PFSK-1 (cell line): ENCODE results near the gene ARL14EPL.

Experiments
- FOXP2 ChIP-seq: optimal IDR thresholded peaks from 2 replicates; pipeline ENCODE3; 2011; ENCODE audit warnings: borderline replicate concordance, control low read depth, inconsistent platforms; ENCODE audit not compliant: insufficient read depth; ENCODE audit errors: extremely low read length, extremely low read depth
- POLR2AphosphoS5 ChIP-seq: IDR thresholded peaks from 2 replicates; pipeline ENCODE4 v1.6.1; 2012; ENCODE audit warnings: low read depth, mild to moderate bottlenecking, control low read depth, low read length, moderate library complexity
- SIN3A ChIP-seq: IDR thresholded peaks from 2 replicates; pipeline ENCODE4 v1.6.1; 2012; ENCODE audit warnings: mild to moderate bottlenecking, low read length, moderate library complexity, borderline replicate concordance; ENCODE audit not compliant: insufficient read depth
- TAF1 ChIP-seq: IDR thresholded peaks from 2 replicates; pipeline ENCODE4 v1.6.1; 2012; ENCODE audit warnings: low read length, control low read depth, borderline replicate concordance; ENCODE audit not compliant: insufficient read depth
- TF ChIP-seq, protein P1 (sequence below), 2 experiments: IDR thresholded peaks; 2 replicates each; pipeline versions ENCODE4 v1.6.1 to v1.8.0; 2011 to 2012; ENCODE audit warnings: low read depth in 2 of 2, low read length in 2 of 2, control low read depth in 1 of 2, inconsistent platforms in 1 of 2, mild to moderate bottlenecking in 1 of 2, moderate library complexity in 1 of 2; ENCODE audit not compliant: insufficient read depth in 1 of 2

ARL14EPL gene

DNA sequence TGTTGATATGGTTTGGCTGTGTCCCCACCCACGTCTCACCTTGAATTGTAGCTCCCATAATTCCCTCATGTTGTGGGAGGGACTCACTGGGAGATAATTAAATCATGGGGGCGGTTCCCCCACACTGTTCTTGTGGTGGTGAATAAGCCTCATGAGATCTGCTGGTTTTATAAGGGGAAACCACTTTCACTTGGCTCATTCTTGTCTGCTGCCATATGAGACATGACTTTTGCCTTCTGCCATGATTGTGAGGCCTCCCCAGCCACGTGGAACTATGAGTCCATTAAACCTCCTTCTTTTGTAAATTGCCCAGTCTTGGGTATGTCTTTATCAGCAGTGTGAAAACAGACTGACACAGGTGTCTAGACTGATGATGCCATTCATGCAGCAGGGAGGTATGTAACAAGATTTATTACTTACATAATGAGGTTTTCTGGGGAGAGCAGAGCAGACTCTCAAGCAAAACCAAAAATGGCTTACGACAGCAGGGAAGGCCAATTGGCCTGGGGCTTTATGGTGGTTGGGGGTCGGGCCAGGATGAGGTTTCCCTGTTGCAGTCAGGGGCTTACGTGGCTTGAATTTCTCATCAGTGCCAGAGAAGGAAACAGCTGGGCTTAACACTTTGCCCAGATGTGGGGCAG is 43.0 kb downstream of the ARL14EPL start:
- TF ChIP-seq TAF1 (no peak), SIN3A (no peak), FOXP2 (no peak), POLR2AphosphoS5 (no peak)
- TF ChIP-seq, protein P1, sequence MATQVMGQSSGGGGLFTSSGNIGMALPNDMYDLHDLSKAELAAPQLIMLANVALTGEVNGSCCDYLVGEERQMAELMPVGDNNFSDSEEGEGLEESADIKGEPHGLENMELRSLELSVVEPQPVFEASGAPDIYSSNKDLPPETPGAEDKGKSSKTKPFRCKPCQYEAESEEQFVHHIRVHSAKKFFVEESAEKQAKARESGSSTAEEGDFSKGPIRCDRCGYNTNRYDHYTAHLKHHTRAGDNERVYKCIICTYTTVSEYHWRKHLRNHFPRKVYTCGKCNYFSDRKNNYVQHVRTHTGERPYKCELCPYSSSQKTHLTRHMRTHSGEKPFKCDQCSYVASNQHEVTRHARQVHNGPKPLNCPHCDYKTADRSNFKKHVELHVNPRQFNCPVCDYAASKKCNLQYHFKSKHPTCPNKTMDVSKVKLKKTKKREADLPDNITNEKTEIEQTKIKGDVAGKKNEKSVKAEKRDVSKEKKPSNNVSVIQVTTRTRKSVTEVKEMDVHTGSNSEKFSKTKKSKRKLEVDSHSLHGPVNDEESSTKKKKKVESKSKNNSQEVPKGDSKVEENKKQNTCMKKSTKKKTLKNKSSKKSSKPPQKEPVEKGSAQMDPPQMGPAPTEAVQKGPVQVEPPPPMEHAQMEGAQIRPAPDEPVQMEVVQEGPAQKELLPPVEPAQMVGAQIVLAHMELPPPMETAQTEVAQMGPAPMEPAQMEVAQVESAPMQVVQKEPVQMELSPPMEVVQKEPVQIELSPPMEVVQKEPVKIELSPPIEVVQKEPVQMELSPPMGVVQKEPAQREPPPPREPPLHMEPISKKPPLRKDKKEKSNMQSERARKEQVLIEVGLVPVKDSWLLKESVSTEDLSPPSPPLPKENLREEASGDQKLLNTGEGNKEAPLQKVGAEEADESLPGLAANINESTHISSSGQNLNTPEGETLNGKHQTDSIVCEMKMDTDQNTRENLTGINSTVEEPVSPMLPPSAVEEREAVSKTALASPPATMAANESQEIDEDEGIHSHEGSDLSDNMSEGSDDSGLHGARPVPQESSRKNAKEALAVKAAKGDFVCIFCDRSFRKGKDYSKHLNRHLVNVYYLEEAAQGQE (IDR thresholded peaks at IDR 0.05; ENCODE audit: insufficient read depth in 1 of 2, low read depth in 2 of 2, low read length in 2 of 2), result no peak

DNA sequence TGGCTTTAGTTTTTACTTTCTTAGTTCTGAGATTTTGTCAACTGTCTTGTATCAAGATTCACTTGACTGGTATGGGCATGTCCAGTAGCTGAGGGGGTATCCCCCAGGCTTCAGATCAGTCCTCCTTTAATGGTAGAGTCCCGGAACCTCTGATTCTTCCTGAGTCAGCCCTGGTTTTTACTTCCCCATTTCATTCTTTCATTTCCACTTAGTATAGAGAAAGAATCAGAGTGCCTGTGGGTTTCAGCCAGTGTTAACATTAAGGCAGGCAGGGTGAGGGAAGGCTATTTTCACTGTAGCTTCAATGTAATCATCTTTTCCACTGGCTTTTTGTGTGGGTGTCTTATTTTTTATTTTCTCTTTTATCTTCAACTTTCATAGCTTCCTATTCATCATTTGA is 44.2 kb downstream of the ARL14EPL start:
- TF ChIP-seq TAF1 (no peak), SIN3A (no peak), POLR2AphosphoS5 (no peak), FOXP2 (no peak)
- TF ChIP-seq, protein P1 (IDR thresholded peaks at IDR 0.05; ENCODE audit: insufficient read depth in 1 of 2, low read depth in 2 of 2, low read length in 2 of 2), result no peak

DNA sequence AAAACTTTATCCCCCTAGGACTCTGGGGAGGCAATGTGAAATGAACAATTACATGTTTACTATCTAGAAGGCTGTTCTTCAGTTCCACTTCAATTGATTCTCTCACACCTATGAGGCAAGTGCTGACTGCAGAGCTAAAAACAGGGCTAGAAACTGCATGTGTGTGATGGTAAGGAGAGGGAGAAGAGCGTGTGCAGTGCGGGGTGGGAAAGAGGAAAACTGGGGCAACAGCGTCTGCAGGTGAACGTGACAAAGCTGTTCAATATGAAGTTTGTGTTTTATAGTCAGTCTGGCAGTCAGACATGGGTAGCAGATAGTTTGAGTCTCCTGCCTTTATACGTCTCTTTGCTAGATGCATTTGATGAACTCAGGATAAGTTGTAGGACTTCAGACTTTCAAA is 45.9 kb downstream of the ARL14EPL start:
- TF ChIP-seq, protein P1 (IDR thresholded peaks at IDR 0.05; ENCODE audit: insufficient read depth in 1 of 2, low read depth in 2 of 2, low read length in 2 of 2), result no peak
- TF ChIP-seq FOXP2, result no peak

DNA sequence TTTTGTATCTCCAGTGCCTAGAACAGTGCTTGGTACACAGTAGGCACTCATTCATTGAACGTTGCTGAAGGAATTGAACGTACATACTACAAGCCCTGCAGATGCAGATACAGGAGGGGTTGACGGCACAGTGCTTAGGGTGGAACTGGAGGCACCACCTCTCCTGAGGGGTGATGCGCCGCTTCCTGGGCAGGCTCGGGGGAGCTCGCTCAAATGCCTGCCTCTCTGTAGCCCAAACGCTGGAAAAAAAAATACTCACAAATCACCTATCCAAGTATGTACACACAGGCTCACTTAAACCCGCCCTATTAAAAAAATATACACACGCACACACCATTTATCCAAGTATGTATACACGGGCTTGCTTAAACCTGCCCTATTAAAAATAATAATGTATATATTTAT is 52.0 kb downstream of the ARL14EPL start:
- TF ChIP-seq, protein P1 (IDR thresholded peaks at IDR 0.05; ENCODE audit: insufficient read depth in 1 of 2, low read depth in 2 of 2, low read length in 2 of 2), result no peak
- no peak for TF ChIP-seq SIN3A
- TF ChIP-seq TAF1, result no peak
- no peak for TF ChIP-seq FOXP2
- TF ChIP-seq POLR2AphosphoS5, result no peak
